HG03196 (cell line): ENCODE data around the gene COL4A2.

Source experiments
- ATAC-seq: cut with Tn5 transposase; IDR thresholded peaks from one replicate; pipeline ENCODE4 v1.9.1; 2021; ENCODE audit not compliant: unreplicated experiment

Gene COL4A2

DNA sequence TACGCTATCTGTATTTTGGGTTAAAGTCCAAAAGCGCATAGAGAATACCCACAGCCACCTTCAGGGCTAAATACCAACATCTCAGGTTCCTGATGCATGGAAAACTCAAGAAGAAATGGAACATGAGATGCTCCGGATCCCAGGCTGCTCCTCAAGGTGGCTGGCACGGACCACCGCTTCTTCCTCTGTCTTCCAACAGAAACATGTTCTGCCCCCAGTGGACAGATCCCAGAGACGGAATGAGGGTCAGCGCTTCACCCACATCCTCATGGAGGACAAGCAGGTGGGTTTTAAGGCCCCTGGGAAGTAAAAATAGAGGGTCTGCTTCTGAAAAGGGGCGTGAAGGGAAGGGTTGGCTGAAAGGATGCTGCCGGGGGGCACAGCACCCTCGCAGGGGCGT lies 17.4 kb upstream of the COL4A2 start:
- ATAC-seq, result no peak

DNA sequence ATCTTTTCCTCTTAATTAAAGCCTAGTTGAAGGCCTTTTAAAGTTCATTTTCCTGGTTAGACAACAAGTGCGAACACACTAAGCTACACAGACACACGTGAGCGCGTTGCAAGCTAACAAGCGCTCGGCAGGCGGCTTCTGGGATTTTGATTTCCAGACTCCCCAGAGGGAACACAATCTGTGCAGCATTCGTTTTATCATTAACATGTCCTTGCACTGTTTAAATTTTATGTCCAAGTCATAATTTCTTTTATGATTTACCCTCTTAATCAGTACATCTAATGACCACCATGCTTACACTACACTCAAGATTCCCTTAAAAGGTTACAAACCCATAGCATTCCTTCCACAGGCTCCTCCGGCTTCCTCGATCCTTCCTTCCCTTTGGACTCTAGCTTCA lies 16.9 kb upstream of the COL4A2 start:
- ATAC-seq, result no peak

DNA sequence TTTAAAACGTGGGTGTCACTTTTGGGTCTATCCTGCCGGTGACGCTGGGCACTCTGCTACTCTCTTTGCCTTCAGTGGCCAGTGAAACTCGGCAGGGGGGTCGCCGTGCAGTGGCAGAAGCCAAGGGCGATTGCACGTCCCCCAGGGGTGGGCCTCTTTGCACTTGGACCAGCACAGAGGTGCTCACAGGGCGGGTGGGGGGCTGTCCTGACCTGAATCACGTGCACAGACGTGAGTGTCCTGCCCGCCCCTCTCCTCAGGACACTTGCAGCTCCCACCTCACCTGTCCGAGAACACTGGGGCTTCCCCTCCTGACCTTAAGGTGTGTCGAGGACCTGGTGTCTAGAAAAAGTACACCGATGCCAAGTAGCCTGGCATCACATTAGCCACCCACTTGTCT lies 16.3 kb upstream of the COL4A2 start:
- no peak for ATAC-seq

DNA sequence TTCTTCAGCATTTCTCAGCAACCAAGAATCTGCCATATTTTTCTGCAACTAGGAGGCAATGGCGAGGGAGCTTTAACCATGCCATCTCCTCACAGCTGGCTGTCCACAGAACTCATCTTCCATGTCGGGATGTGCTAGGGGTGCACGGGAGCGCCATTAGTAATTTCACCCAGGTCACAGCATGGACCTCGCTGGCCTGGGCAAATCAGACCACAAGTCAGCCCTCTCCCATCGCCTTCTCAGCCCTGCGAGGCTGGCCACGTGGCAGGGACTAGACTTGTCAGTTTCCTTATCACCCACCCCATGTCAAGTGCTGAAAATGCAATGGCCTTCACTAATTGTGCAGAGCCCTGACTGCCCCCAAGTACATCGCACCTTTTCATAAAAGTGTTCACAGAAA lies 15.8 kb upstream of the COL4A2 start:
- ATAC-seq, result no peak

DNA sequence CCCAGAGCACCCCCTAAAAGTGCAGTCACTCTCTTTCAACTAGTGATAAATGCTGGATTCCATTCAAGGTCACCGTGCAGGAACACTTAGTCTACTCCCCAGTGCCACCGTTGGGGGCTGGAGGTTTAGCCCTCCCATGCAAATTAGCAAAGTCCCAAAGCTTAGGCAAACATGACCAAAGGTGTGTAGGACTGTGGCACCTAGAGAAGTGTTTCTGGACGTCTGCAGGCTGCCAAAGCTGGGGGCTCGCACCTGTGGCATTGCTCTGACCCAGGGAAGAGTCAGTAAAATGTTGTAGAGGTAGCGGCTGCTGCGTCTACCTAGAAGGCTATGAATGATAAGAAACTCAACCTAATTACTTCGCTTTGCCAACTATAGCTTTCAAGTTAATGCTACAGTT lies 14.0 kb upstream of the COL4A2 start:
- ATAC-seq, result no peak

DNA sequence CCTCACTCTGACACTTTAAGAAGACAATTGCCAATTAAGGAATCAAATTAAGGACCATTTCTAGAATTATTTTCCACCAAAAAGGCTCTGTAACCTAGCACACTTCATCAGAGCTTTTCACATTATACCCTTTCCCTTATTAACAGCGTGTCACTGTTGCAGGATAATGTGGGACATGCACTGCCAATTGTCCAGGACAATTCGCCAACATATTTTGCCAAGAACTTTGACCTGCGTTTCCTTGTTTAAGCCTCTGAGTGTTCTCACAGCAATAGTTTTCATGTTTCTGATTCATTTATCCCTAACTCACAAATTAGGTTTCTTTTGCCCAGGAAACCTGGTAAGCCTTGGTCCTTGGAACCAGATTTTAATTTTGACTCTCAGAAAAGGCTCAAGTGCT lies 13.4 kb upstream of the COL4A2 start:
- ATAC-seq, result no peak

DNA sequence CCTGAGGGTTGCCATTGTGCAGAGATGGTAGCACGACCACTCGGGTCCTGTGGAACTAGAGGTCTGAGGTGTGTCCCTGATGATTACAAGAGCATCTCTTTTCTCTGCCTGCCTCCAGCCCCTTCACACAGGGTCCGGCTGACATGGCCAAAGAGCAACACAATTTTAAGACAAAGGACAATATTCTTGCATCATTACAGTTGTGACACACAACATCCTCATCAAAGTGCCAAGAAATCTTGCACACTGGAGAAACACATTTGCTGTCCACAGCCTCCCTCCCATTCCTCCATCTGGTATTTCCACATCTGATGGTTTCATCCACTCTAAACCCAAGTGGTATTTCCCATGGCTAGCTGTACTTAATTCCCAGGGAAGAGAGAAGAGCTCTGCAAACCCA lies 12.9 kb upstream of the COL4A2 start:
- no peak for ATAC-seq

DNA sequence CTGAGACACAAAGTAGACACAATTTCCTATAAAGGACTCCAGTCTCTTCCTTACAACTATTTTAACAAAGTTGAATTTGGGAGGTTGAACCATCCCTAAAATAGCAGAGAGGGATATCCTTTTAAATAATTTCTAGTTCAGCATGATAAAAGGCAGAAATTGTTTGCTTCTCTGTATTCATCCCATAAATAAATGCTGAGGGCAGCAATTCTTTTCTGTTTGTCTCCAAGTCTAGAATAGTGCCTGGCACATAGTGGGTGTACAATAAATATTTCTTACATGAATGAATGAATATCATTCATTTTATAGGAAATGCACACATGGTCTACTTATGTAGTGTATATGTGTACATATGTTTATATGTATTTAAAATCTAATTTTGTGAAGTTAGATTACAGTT lies 12.5 kb upstream of the COL4A2 start:
- ATAC-seq, result no peak

DNA sequence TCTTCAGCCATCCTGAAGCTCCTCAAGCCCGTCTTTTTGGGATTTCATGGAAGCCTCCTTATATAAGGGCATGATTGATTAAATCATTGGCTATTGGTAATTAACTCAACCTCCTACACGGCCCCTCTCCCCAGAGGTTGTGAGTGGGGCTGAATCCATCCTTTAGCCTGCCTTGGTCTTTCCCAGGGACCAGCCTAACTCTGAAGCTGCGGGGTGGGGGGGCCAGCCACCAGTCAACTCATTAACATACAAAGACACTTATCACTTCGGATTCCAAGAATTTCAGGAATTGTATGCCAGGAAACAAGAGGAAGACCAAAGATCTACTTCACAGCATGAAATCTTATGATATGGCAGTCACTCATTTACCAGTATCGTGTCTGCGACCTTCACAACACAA lies 10.1 kb upstream of the COL4A2 start:
- no peak for ATAC-seq

DNA sequence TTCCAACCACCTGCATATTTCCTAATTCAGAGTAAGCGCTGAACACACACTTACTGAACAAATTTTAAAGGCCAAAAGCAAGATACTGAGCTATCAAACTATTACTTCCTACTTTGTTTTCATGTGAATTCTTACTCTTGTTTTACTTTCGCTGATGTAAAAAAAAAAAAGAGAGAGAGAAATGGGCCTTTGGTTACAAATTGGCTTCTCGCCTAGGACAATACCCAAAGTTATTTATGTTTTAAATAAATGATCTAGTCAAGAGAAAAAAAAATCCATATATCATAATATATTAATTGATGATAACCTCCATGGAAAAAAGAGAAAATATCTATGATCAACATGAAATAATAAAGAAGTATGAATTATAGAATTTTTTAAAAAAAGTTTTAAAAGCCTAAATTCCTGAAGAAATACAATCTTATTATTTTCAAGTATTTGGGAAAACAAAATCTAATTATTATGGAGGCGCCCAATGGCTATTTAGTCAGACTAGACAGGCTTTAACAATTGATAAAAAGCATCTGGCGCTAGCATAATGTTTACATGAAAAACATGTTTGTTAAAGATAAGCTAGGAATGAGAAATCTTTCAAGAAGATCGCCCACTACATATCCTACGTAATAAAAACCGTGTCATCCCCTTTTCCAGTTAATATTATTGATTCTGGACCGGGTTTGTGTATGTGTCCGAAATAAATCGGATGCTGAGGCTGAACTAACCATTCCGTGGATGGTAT lies 9.1 kb upstream of the COL4A2 start:
- no peak for ATAC-seq

DNA sequence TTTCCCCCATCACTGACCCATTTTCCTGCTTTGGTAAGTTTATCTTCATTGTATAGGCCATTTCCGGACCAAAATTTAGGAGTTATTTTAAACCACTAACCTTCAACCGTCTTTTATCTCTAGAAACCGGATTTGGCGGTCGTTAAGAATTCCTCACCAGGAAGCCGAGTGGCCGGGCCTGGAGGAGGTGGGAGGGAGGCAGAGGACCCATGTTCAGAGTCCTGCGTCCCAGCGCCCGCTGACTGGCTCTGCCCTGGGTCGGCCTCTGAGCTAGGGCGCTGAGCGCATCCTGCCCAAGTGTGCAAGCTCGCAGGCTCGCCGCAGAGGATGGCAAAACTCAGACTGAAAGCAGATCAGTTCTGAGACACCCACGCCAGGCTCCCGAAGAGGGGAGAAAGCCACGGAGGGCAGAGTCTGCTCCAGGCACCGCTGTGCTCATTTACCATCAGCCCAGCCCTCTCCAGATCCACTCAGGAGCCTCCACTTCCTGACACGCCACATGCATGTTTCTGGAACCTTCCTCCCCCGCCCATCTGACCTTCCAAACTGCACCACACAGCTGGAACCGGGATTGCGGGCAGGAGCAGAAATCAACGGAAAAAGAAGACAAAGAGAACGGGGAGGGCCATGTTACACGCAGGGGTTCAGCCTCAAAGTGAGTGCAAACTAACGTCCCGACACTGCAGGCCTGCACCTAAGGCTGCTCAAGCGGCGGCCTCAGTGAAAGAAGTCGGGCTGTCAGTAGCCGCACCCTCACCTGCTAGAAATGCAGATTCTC lies 8.4 kb upstream of the COL4A2 start:
- ATAC-seq, result no peak

DNA sequence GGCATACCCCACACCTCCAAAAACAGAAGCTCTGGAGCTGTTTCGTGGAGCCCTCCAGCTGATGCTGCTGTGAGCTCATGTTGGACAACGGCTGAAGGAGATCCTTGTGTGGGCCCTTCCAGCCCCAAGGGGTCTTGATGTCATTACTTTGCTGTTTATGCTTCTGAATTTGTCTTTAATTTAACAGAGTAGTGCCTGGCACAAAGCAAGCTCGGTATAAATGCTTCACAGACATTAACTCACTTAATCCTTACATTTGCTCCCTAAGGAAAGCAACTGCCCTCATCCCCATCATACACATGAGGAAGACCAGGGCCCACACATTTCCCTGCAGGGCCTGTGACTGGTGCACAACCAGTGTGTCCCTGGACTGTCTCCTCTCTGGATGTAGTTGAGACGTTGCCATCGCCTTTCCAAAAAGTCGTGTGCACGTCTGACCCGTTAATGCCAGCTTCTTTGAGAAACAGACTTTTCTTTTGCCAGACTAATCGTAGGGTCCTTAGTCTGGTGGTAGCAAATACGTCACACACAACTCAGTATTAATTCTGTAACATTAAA lies 7.7 kb upstream of the COL4A2 start:
- no peak for ATAC-seq

DNA sequence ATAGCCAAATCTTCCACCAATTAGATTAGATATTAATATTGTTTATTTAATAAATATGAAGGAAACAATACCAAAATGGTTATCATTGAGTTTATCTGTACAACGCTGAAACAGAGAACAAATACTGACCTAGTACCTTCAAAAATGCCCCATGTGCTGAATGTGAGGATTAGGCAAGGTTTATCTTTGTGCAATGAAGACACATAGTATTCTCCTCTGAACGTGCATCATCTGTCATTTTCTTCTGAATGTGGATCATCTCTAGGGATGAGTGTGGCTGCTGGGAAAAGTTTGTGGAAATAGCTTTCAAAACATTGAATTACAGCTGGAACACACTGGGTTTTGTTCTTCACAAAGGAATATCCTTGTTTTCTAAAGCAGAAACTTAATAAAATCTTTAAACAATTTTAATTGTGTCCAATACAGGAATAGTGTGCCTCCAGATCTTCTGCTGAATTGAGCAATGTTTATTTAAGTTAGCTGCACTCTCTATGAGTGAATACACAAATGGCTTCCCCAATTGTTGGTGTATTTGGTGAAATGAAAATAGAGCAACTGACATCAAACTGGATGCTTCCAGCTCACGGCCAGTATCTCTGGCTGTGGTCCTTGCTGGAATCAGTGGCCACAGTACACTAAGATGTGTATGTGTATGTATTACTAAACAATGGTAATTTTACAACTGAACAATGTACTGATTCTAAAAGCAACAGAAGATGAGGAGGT lies 6.8 kb upstream of the COL4A2 start:
- no peak for ATAC-seq

DNA sequence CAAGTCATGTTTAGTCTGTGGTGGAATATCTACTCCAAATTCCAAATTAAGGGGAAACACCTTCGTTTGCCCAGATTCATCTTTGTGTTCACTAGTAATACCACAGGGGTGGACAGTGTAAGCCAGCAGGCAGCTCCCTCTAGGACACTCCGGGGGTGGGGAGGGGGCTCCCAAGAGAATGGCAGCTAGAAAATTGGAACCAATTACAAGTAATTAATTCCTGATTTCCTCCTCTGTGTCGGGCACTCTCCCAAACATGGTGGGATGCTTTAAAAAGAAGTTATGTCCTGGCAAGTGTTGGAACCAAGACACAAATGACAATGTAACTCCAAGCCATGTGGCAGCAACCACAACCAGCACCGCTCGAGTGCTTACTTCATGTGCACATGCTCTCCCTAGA lies 6.0 kb upstream of the COL4A2 start:
- no peak for ATAC-seq

DNA sequence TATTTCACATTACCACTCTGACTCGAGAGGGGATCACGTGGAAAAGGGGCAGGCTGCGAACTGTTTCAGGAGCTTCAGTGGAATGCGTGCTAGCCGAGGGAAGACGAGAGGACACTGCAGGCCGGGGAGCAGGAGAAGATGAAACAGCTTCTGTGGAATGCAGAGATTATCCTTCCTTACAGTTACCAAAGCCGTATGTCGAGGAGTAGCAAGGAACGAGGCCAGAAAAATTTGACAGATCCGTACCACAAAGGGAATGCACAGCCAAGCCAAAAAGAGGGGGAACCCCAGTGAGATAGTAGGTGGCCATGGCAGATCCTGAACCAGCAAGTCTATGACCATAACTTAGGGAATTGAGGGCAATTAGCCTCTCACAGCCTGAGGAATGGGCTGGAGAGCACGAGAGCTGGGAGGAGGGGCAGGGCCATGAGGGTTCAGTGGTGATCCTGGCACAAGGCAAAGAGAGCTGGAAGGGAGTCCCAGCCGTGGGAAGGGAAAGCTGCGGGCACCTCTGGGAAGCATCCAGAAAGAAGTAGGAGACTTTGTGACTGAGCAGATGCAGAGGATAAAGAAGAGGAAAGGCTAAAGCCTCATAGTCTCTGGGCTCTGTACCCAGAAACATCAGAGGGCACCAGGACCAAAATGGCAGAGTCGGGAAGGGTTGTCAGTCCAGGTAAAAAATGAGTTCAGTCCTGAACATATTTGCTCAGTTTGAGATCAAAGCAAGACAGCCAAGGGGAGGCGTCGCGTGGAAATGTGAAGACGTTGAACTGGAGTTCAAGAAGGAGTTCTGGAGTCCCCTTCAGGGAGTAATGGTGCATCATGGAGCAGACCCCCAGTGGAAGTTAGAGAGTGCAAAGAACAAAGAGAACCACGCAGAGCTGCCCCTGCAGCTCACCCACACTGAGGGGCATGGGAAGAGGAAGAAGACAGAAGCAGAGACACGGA lies 5.2 kb upstream of the COL4A2 start:
- ATAC-seq, result no peak

DNA sequence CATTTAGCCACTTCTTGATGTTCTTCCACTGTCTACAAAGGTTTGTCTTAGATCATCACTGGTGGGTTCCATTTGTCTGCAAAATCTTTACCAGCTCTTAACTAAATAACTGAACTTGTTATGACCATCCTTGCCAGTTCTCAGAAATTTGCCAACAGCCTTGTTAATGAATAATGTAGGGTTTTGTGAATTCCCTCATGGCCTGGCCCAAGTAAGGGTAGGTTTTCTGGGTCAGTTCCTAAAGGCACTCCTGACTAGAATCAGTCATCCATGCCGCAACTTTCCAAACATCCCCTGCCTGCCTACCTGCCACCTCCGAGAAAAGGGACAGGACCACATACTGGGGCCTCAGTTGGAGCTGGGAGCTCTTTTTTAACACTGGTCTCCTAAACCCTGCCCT lies 4.1 kb upstream of the COL4A2 start:
- no peak for ATAC-seq

DNA sequence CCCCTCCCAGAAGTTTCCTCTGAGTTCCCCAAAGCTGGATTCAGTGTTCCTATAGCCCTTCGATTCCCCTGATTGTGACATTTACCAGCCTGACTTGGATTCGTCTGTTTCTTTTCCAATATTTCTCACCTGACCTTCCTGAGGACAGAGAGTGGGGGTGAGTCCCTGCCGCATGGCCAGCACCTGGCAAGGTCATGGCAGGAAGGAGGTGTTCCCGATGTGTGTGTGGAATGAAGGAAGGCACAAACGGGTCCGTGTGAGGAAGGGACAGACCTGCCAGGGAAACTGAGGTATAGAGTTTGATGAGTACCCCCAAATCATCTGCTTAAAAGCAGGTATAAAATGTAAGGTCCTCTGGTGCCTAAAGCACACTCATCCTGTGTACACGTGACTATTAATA lies 3.4 kb upstream of the COL4A2 start:
- ATAC-seq, result no peak

DNA sequence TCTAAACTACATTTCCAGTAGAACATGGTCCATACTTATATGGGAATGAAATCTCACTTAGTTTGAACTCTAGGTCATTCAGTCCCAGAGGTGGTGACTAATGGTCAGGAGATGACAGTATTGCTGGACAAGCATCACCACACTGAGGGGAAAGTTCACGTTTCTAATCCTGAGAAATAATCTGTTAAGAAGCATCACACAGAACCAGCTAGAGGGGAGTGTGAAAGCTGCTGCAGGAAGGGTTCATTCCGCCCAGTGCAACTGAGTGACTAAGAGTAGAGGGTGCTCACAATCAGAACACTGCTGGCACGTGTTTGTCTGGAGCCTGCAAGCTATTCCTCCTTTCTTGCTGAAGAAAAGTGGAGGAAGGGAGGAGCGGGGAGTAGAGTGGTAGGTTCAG lies 2.8 kb upstream of the COL4A2 start:
- no peak for ATAC-seq

DNA sequence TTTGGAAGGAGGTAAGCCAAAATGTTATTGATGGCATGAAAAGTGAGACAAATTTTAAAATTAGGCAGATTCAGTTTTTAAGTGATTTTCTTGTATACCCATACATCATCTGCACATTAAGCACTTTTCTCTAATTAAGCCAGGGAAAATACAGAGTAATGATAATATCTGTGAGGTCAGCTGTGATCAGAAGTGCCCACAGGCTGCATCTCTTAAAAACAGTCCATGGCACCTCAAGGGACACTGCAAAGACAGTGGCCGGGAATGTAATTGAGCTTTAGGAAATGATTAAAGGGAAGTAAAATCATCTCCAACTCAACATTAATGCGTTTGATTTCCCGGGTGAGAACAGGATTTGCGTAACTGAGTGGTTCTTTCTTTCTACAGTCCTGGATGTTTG lies 2.1 kb upstream of the COL4A2 start:
- ATAC-seq, result no peak

DNA sequence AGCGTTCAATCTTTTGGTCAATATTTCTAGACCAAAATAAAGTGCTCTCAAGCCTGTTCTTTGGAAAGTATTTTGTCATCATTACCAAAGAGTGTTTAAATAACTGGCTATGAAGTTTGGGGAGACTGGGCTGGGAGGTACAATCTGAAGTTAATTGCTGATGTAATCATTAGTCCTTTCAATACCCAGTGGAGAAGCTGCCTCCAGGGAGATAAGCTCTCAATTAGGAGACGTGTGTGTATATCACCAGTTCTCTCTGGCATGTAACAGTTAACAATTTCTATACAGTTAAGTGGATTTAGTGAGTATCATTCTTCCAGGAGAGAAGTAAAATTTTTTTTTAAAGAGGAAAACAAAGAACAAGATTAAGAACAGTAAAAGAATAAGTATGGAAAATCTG lies 1.5 kb upstream of the COL4A2 start:
- ATAC-seq, result no peak

DNA sequence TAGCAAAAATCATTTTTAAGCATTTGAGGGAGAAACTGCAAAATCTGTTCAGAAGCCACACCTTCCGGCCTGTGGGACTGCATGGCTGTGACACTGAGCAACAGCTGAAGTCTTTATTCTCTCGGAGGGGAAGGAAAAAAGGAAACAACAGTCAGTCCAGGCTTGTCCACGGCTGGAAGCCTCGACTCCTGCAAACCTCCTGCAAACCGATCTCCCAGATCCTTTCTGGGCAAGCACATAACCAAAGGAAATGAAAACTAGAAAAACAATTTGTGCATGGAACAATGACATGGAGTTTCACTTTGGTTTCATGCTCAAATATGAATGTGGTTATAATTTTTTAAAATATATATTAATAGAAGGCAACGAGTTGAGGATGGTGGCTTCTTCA lies 1.1 kb upstream of the COL4A2 start:
- no peak for ATAC-seq
